ENCODE results near the gene BORA. TPM values are rescaled to one million over a fixed set of nuclear protein-coding genes. Genes with fewer than 3 reads are reported as not detected.
A peak's percentile ranks its signal among the peaks of the same experiment; 100 is the strongest.

Gene BORA
- total RNA-seq, 1 experiment from 2014 or later = 19.5 TPM

GRCh38 chr13:72726726-72727416 is 852 bp upstream of the BORA start:
- CTCF ChIA-PET = no interaction called here
- BruUV-seq (replicated peaks) = TSS peak; percentile 26

DNA sequence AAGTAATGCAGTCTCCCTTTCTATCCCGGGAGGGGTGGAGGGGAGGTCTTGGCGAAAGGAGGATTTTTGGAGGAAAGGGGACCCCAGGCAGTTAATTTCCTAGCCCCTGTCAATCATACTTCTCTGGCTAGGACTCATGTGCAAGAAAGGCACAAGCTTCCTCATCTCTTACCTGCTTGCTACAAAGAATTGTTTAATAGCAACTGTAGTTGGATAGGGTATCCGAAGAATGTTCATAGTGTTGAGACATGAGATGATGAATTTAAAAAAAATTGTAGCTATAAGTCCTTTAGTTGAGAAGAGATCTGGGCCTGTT is 525 bp downstream of the BORA start:
- no peaks in the 10 kb centered on the region for H4K20me1 ChIP-seq (ENCODE audit: insufficient read depth)
- no peak overlapping the region for H3K27ac ChIP-seq
- intact Hi-C loops (cut with micrococcal nuclease; ENCODE audit: unreplicated experiment) = loop anchor here (2.0 kb wide), 1 partner anchor 53 kb away; the partner anchor contains the start of gene DIS3
- peak overlapping the region; percentile 96 for H3K4me2 ChIP-seq
- H3K36me3 ChIP-seq (ENCODE audit: low read depth) = peaks cover 15% of the 10 kb centered on the region
- peaks cover 84% of the 10 kb centered on the region for H3K79me2 ChIP-seq (ENCODE audit: low read depth)
- no peaks in the 10 kb centered on the region for H3K27me3 ChIP-seq (ENCODE audit: insufficient read depth, low read depth)
- no peaks in the 10 kb centered on the region for H3K9me2 ChIP-seq (ENCODE audit: insufficient read depth)
- TF ChIP-seq, protein P1, sequence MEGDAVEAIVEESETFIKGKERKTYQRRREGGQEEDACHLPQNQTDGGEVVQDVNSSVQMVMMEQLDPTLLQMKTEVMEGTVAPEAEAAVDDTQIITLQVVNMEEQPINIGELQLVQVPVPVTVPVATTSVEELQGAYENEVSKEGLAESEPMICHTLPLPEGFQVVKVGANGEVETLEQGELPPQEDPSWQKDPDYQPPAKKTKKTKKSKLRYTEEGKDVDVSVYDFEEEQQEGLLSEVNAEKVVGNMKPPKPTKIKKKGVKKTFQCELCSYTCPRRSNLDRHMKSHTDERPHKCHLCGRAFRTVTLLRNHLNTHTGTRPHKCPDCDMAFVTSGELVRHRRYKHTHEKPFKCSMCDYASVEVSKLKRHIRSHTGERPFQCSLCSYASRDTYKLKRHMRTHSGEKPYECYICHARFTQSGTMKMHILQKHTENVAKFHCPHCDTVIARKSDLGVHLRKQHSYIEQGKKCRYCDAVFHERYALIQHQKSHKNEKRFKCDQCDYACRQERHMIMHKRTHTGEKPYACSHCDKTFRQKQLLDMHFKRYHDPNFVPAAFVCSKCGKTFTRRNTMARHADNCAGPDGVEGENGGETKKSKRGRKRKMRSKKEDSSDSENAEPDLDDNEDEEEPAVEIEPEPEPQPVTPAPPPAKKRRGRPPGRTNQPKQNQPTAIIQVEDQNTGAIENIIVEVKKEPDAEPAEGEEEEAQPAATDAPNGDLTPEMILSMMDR (conservative IDR thresholded peaks at IDR 0.05) = no peak
- TF ChIP-seq EZH2 (IDR thresholded peaks at IDR 0.05; ENCODE audit: low read depth) = no peak
- peak overlapping the region; percentile 90 for H2AFZ ChIP-seq
- CTCF ChIA-PET = no interaction called here
- BruUV-seq (replicated peaks) = no TSS peak
- H3K4me3 ChIP-seq = peak overlapping the region; percentile 96
- no peaks in the 10 kb centered on the region for H3F3A ChIP-seq (ENCODE audit: insufficient read depth, low read depth)
- no peaks in the 10 kb centered on the region for H3K9me3 ChIP-seq (ENCODE audit: insufficient read depth, low read depth)
- POLR2A ChIA-PET (ENCODE audit: unreplicated experiment) = no interaction called here
- peaks cover 22% of the 10 kb centered on the region for H3K4me1 ChIP-seq (replicated peaks; ENCODE audit: insufficient read depth)
- DNase-seq = no peak

More at GRCh38 chr13:72726726-72727416, 852 bp upstream of the BORA start:
- Histone ChIP-seq H3K9me2 (ENCODE audit: insufficient read depth) (no peaks in the 10 kb centered on the region), H3K79me2 (ENCODE audit: low read depth) (peaks cover 92% of the 10 kb centered on the region), H3K4me3 (peak overlapping the region; percentile 96), H3F3A (ENCODE audit: insufficient read depth, low read depth) (no peaks in the 10 kb centered on the region), H3K36me3 (ENCODE audit: low read depth) (peaks cover 9% of the 10 kb centered on the region; the same call in 1 of the 2 replicates), H2AFZ (peak overlapping the region; percentile 93), H3K4me2 (peak overlapping the region; percentile 95), H3K9me3 (ENCODE audit: insufficient read depth, low read depth) (no peaks in the 10 kb centered on the region), H3K4me1 (replicated peaks; ENCODE audit: insufficient read depth) (peaks cover 22% of the 10 kb centered on the region), H4K20me1 (ENCODE audit: insufficient read depth) (no peaks in the 10 kb centered on the region), H3K27ac (no peak overlapping the region), H3K27me3 (ENCODE audit: insufficient read depth, low read depth) (no peaks in the 10 kb centered on the region)
- DNase-seq = peak in 1 of 2 experiments; percentile 23
- POLR2A ChIA-PET (ENCODE audit: unreplicated experiment) = no interaction called here
- intact Hi-C loops (cut with micrococcal nuclease; ENCODE audit: unreplicated experiment) = no loop called here
- TF ChIP-seq, protein P1 (conservative IDR thresholded peaks at IDR 0.05) = no peak
- TF ChIP-seq EZH2 (IDR thresholded peaks at IDR 0.05; ENCODE audit: low read depth) = no peak

DNA sequence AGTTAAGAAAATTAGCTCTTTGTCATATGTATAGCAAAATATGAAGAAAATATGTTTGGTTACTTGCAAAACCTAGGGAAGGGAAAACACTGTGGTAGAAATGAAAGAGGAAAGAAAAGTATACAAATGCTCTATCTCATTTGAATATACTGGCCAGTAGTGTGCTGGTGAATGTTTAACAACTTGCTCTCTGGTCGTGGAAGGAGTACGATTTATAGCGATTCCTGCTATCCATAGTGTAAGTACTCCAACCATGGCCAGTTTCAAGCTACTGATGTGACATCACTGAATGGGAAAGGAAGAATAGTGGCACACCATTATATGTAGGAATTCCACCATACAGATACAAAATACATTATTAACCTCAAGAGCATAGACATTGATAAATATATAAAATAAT is 9.3 kb downstream of the BORA start:
- no peak overlapping the region for H3K4me3 ChIP-seq
- no peaks in the 10 kb centered on the region for H3K4me1 ChIP-seq (replicated peaks; ENCODE audit: insufficient read depth)
- no peak for DNase-seq
- TF ChIP-seq, protein P1 (conservative IDR thresholded peaks at IDR 0.05) = no peak
- no peak for TF ChIP-seq EZH2 (IDR thresholded peaks at IDR 0.05; ENCODE audit: low read depth)
- no peaks in the 10 kb centered on the region for H3F3A ChIP-seq (ENCODE audit: insufficient read depth, low read depth)
- POLR2A ChIA-PET (ENCODE audit: unreplicated experiment) = no interaction called here
- intact Hi-C loops (cut with micrococcal nuclease; ENCODE audit: unreplicated experiment) = no loop called here
- peaks cover 21% of the 10 kb centered on the region for H3K79me2 ChIP-seq (ENCODE audit: low read depth)
- no peak overlapping the region for H3K27ac ChIP-seq
- no peaks in the 10 kb centered on the region for H3K9me3 ChIP-seq (ENCODE audit: insufficient read depth, low read depth)
- BruUV-seq (replicated peaks) = no TSS peak
- no peak overlapping the region for H3K4me2 ChIP-seq
- CTCF ChIA-PET = no interaction called here
- no peaks in the 10 kb centered on the region for H3K27me3 ChIP-seq (ENCODE audit: insufficient read depth, low read depth)
- H4K20me1 ChIP-seq (ENCODE audit: insufficient read depth) = peaks cover 10% of the 10 kb centered on the region
- H3K9me2 ChIP-seq (ENCODE audit: insufficient read depth) = no peaks in the 10 kb centered on the region
- H2AFZ ChIP-seq = no peak overlapping the region
- peaks cover 20% of the 10 kb centered on the region for H3K36me3 ChIP-seq (ENCODE audit: low read depth)
